Activated CD4-positive, alpha-beta T cell treated with anti-CD3 and anti-CD28 coated beads, Interleukin-10, Interleukin-2, amounts not matched to agents 100 ng/mL and 50 ng/mL, durations not matched to agents 16 hours and 8 hours (primary cell): Measurements from ENCODE around the gene SDE2.
"Not testable (repeated sequence)": the region's sequence is repeated elsewhere in the genome, so short reads cannot be mapped to it uniquely, and the experiment has no call there.

Source experiments
- DNase-seq: peaks from one replicate; pipeline ENCODE4 v3.0.0-alpha.2; 2020

The SDE2 gene

GRCh38 chr1:225973158-225973557 is 26.0 kb downstream of the SDE2 start:
- DNase-seq: no peak

- no peak for DNase-seq
Observed at GRCh38 chr1:225972344-225973152, 26.6 kb downstream of the SDE2 start.

- DNase-seq: not testable (repeated sequence)
Observed at GRCh38 chr1:225970592-225971157, 28.5 kb downstream of the SDE2 start.

GRCh38 chr1:225969751-225970150 is 29.4 kb downstream of the SDE2 start:
- DNase-seq: not testable (repeated sequence)

- no peak for DNase-seq
Observed at GRCh38 chr1:225965231-225965630, 33.9 kb downstream of the SDE2 start.

GRCh38 chr1:225963735-225964530 is 35.2 kb downstream of the SDE2 start:
- DNase-seq: no peak

- peak; percentile 64 for DNase-seq
Observed at GRCh38 chr1:225962440-225962975, 36.6 kb downstream of the SDE2 start.

- no peak for DNase-seq
Observed at GRCh38 chr1:225961659-225962439, 37.3 kb downstream of the SDE2 start.

GRCh38 chr1:225958041-225958440 is 41.1 kb downstream of the SDE2 start:
- DNase-seq: no peak

GRCh38 chr1:225954753-225955152 is 44.4 kb downstream of the SDE2 start:
- no peak for DNase-seq

- DNase-seq: no peak
Observed at GRCh38 chr1:225953315-225953714, 45.8 kb downstream of the SDE2 start.

GRCh38 chr1:225950905-225951497 is 48.1 kb downstream of the SDE2 start:
- no peak for DNase-seq

GRCh38 chr1:225949041-225949440 is 50.1 kb downstream of the SDE2 start:
- no peak for DNase-seq

GRCh38 chr1:225946803-225947202 is 52.3 kb downstream of the SDE2 start:
- no peak for DNase-seq

GRCh38 chr1:225946082-225946620 is 53.0 kb downstream of the SDE2 start:
- DNase-seq: no peak

GRCh38 chr1:225945564-225945963 is 53.6 kb downstream of the SDE2 start:
- no peak for DNase-seq

GRCh38 chr1:225944951-225945350 is 54.2 kb downstream of the SDE2 start:
- no peak for DNase-seq

GRCh38 chr1:225944387-225944786 is 54.8 kb downstream of the SDE2 start:
- DNase-seq: no peak

- DNase-seq: no peak
Observed at GRCh38 chr1:225943582-225943981, 55.6 kb downstream of the SDE2 start.

GRCh38 chr1:225942574-225942973 is 56.6 kb downstream of the SDE2 start:
- DNase-seq: no peak

GRCh38 chr1:225941942-225942222 is 57.3 kb downstream of the SDE2 start:
- DNase-seq: no peak
